B cell (primary cell): ENCODE results near the gene BMP6. TPM values are rescaled to one million over a fixed set of nuclear protein-coding genes. Genes with fewer than 3 reads are reported as not detected.

Experiments used
- ATAC-seq: fragments of 200-7000 bp; cut with Tn5 transposase; one replicate; pipeline ENCODE4 v1.10.0; 2021; ENCODE audit warnings: low read depth, mild to moderate bottlenecking, moderate number of reproducible peaks, moderate library complexity
- CTCF ChIA-PET: fragments of 350-600 bp; sonication (Branson Sonifier 250); formaldehyde crosslinking; loops from one replicate; lab custom pipeline; 2021; ENCODE audit warnings: antibody characterized with exemption, inconsistent platforms; lab: Charles Lee
- POLR2A ChIA-PET: fragments of 350-600 bp; sonication (Branson Sonifier 250); formaldehyde crosslinking; loops from one replicate; lab custom pipeline; 2021; ENCODE audit warnings: antibody characterized with exemption; lab: Charles Lee
- DNase-seq: peaks from one replicate; pipeline ENCODE4 v3.0.0; 2013
- H2AFZ ChIP-seq: 2 replicates; pipeline ENCODE4 v1.6.1; 2012; ENCODE audit warnings: mild to moderate bottlenecking, low read depth, low read length; ENCODE audit not compliant: insufficient read depth, poor library complexity, severe bottlenecking
- H3K27ac ChIP-seq, 2 donors: 1 replicate in 1 of 2; 2 replicates in 1 of 2; pipeline ENCODE4 v1.5.1; 2012 to 2013; ENCODE audit warnings: low read length in 2 of 2, mild to moderate bottlenecking in 2 of 2, moderate library complexity in 1 of 2
- H3K27me3 ChIP-seq, 4 experiments: fragments of 200-600 bp in 1 of 4; sonication (generic) in 1 of 4; replicated peaks in 1 of 4; 1 replicate in 2 of 4; 2 replicates in 2 of 4; pipeline versions ENCODE4 v1.6.1 to v1.7.0; 2013 to 2016; ENCODE audit warnings: low read length in 3 of 4, mild to moderate bottlenecking in 2 of 4, mixed read lengths in 1 of 4, moderate library complexity in 1 of 4; ENCODE audit not compliant: insufficient read depth in 4 of 4, control insufficient read depth in 3 of 4; ENCODE audit errors: control extremely low read depth in 1 of 4
- H3K36me3 ChIP-seq, 2 experiments: replicated peaks in 1 of 2; 1 replicate in 1 of 2; 2 replicates in 1 of 2; pipeline versions ENCODE4 v1.6.1 to v1.7.1; 2013; ENCODE audit warnings: low read length in 1 of 2; ENCODE audit not compliant: insufficient read depth in 2 of 2, control insufficient read depth in 1 of 2; ENCODE audit errors: control extremely low read depth in 1 of 2, extremely low read depth in 1 of 2
- H3K4me1 ChIP-seq, 2 donors: fragments of 200-600 bp in 1 of 2; sonication (generic) in 1 of 2; 1 replicate in 1 of 2; 2 replicates in 1 of 2; pipeline versions ENCODE4 v1.5.1 to v1.6.1; 2013 to 2017; ENCODE audit warnings: low read length in 2 of 2; ENCODE audit not compliant: control insufficient read depth in 2 of 2, insufficient read depth in 2 of 2
- H3K4me2 ChIP-seq: replicated peaks from 2 replicates; pipeline ENCODE3; 2012; ENCODE audit warnings: mild to moderate bottlenecking, low read depth, low read length; ENCODE audit not compliant: poor library complexity, severe bottlenecking
- H3K4me3 ChIP-seq, 5 experiments: fragments of 200-600 bp in 1 of 5; sonication (generic) in 1 of 5; 1 replicate in 3 of 5; 2 replicates in 2 of 5; pipeline versions ENCODE4 v1.5.1 to v1.7.0; 2011 to 2016; ENCODE audit warnings: low read length in 4 of 5, mild to moderate bottlenecking in 4 of 5, low read depth in 2 of 5, control low read depth in 1 of 5, moderate library complexity in 1 of 5; ENCODE audit not compliant: insufficient read depth in 1 of 5; ENCODE audit errors: control extremely low read depth in 1 of 5, extremely low read depth in 1 of 5
- H3K79me2 ChIP-seq: fragments of 200-600 bp; sonication (generic); one replicate; pipeline ENCODE4 v1.6.0; 2016; ENCODE audit warnings: low read length; ENCODE audit not compliant: control insufficient read depth, insufficient read depth
- H3K9ac ChIP-seq: fragments of 200-600 bp; sonication (generic); 2 replicates; pipeline ENCODE4 v1.6.1; 2017; ENCODE audit warnings: mild to moderate bottlenecking, low read length, moderate library complexity
- H3K9me3 ChIP-seq, 3 donors: one replicate each; pipeline versions ENCODE4 v1.6.1 to v1.7.1; 2013; ENCODE audit warnings: low read length in 2 of 3; ENCODE audit not compliant: control insufficient read depth in 2 of 3, insufficient read depth in 1 of 3; ENCODE audit errors: control extremely low read depth in 1 of 3
- H4K20me1 ChIP-seq: 2 replicates; pipeline ENCODE4 v1.6.0; 2012; ENCODE audit warnings: mild to moderate bottlenecking, low read length; ENCODE audit not compliant: insufficient read depth, control insufficient read depth, poor library complexity, severe bottlenecking
- H3K27ac Mint-ChIP-seq: one replicate; pipeline ENCODE4 v1.8.0; 2021; ENCODE audit warnings: mixed read lengths
- H3K27me3 Mint-ChIP-seq: one replicate; pipeline ENCODE4 v1.8.0; 2021; ENCODE audit warnings: mixed read lengths
- H3K4me1 Mint-ChIP-seq: one replicate; pipeline ENCODE4 v1.8.0; 2021; ENCODE audit warnings: mixed read lengths
- H3K4me3 Mint-ChIP-seq: one replicate; pipeline ENCODE4 v1.8.0; 2021; ENCODE audit warnings: mixed read lengths
- H3K9me3 Mint-ChIP-seq: one replicate; pipeline ENCODE4 v1.8.0; 2022; ENCODE audit warnings: mixed read lengths; ENCODE audit not compliant: insufficient read depth
- CTCF ChIP-seq: fragments of 200-600 bp; IDR thresholded peaks from one replicate; pipeline ENCODE4 v1.8.0; 2022; ENCODE audit warnings: antibody characterized with exemption, mild to moderate bottlenecking
- EZH2 ChIP-seq: IDR thresholded peaks from 2 replicates; pipeline ENCODE4 v1.6.1; 2012; ENCODE audit warnings: borderline replicate concordance, low read depth, mild to moderate bottlenecking, moderate library complexity, low read length; ENCODE audit not compliant: insufficient read depth, poor library complexity, severe bottlenecking
- WGBS: methylation state at CpG from one replicate; pipeline ENCODE4 v1.1.5; 2013; ENCODE audit warnings: missing lambda C conversion rate; ENCODE audit not compliant: insufficient coverage; 5-methylcytosine and 5-hydroxymethylcytosine counted together
- intact Hi-C: fragments of 100-400 bp; cut with micrococcal nuclease; formaldehyde crosslinking; loops from one replicate; pipeline ENCODE4 v1.10.0; 2022
- polyA minus RNA-seq: library from RNA; depleted of rRNA, polyadenylated mRNA; stranded (reverse); fragments of >200 nt; gene quantifications from 2 replicates; pipeline ENCODE4 v1.2.3, GENCODE V29; 2012
- polyA plus RNA-seq: library from polyadenylated mRNA; depleted of rRNA; stranded (reverse); fragments of >200 nt; gene quantifications from 2 replicates; pipeline ENCODE4 v1.2.3, GENCODE V29; 2012
- total RNA-seq, 2 donors: library from RNA; stranded (reverse); fragments of 120-200 nt in 1 of 2; gene quantifications; 1 replicate in 1 of 2; 2 replicates in 1 of 2; pipeline versions ENCODE4 v1.2.3 to v1.2.4, GENCODE V29; 2013 to 2022

BMP6 gene
- 2.2 and 2.9 TPM in 2 replicates for total RNA-seq
- 3.2 TPM for total RNA-seq (2013)
- 0.43 and 0.78 TPM in 2 replicates for polyA plus RNA-seq
- polyA minus RNA-seq = 0.77 and 4.4 TPM in 2 replicates

- H3K9ac ChIP-seq = peak within 1 kb of the TSS; percentile 64
- peak within 1 kb of the TSS; percentile 92 for H3K4me2 ChIP-seq
- peak within 1 kb of the TSS; percentile 69 for H2AFZ ChIP-seq
- H4K20me1 ChIP-seq = no peaks in the 10 kb centered on the region
- Mint-ChIP-seq H3K27me3 (peaks cover 69% of the 10 kb centered on the region), H3K4me1 (peaks cover 30% of the 10 kb centered on the region), H3K9me3 (no peaks in the 10 kb centered on the region), H3K27ac (no peak within 1 kb of the TSS), H3K4me3 (peak within 1 kb of the TSS; percentile 89)
- H3K27me3 ChIP-seq = peaks cover 0 to 66% (median 45%) of the 10 kb centered on the region in 4 experiments
- WGBS = under 1% methylated on average over 69 of the region's 69 CpGs
- no peaks in the 10 kb centered on the region for H3K79me2 ChIP-seq
- H3K27ac ChIP-seq = no peak within 1 kb of the TSS
- no peaks in the 10 kb centered on the region for H3K36me3 ChIP-seq
- peak within 1 kb of the TSS; percentile 35 to 63 (median 51) for H3K4me3 ChIP-seq
- peaks cover 31 to 38% of the 10 kb centered on the region in 2 donors for H3K4me1 ChIP-seq
- TF ChIP-seq CTCF (no peak), EZH2 (no peak)
- ChIA-PET CTCF (interaction anchor here (0.8 to 5.9 kb wide), 9 partner anchors 208 to 494 kb away, joined by 3 to 63 read pairs (median 6); no protein-coding TSS in a partner anchor), POLR2A (no interaction called here)
- intact Hi-C loops = loop anchor here (10.0 kb wide), 1 partner anchor 189 kb away; the partner anchor contains the start of gene TXNDC5
- ATAC-seq (peak; percentile 82), DNase-seq (peak; percentile 86)
- peaks cover 0 to 6% (median 0%) of the 10 kb centered on the region in 3 donors for H3K9me3 ChIP-seq
Measured at GRCh38 chr6:7725849-7726415, at the start of gene BMP6. Gene BMP6, plus strand, starts transcription at chr6:7726099. Its CDS starts 857 bp downstream, at chr6:7726956.

- intact Hi-C loops = no loop called here
- H3K4me2 ChIP-seq = no peak overlapping the region
- Mint-ChIP-seq H3K27me3 (peaks cover 45% of the 10 kb centered on the region), H3K4me1 (no peaks in the 10 kb centered on the region), H3K9me3 (no peaks in the 10 kb centered on the region), H3K27ac (no peak overlapping the region), H3K4me3 (no peak overlapping the region)
- CTCF ChIA-PET = no interaction called here
- peaks cover 0 to 9% (median under 1%) of the 10 kb centered on the region in 4 experiments for H3K27me3 ChIP-seq
- no peak overlapping the region for H3K9ac ChIP-seq
- ATAC-seq = no peak
- no peak overlapping the region for H3K27ac ChIP-seq
- H2AFZ ChIP-seq = no peak overlapping the region
- no peak for DNase-seq
- H3K4me1 ChIP-seq = no peaks in the 10 kb centered on the region
- WGBS = 100% methylated on average over 3 of the region's 5 CpGs
- POLR2A ChIA-PET = no interaction called here
- H3K9me3 ChIP-seq = no peaks in the 10 kb centered on the region
- H3K36me3 ChIP-seq = no peaks in the 10 kb centered on the region
- H3K4me3 ChIP-seq = no peak overlapping the region
- TF ChIP-seq CTCF = no peak
- TF ChIP-seq EZH2 = no peak
- no peaks in the 10 kb centered on the region for H3K79me2 ChIP-seq
- no peaks in the 10 kb centered on the region for H4K20me1 ChIP-seq
Measured at GRCh38 chr6:7677229-7677628, 48.7 kb upstream of the BMP6 start.
